ENCODE data around the gene KNDC1. TPM values are rescaled to one million over a fixed set of nuclear protein-coding genes. Genes with fewer than 3 reads are reported as not detected.

Gene KNDC1
- total RNA-seq, 1 experiment from 2014 or later: 15.7 TPM

- H3K36me3 Mint-ChIP-seq (ENCODE audit: insufficient read depth in 1 of 3, low read depth in 3 of 3): no peaks in the 10 kb centered on the region
- no peak overlapping the region for H2AFZ ChIP-seq (ENCODE audit: low read length)
- H3K4ac ChIP-seq (ENCODE audit: low read depth, low read length): no peak overlapping the region
Observed at GRCh38 chr10:133133471-133134231, 26.4 kb upstream of the KNDC1 start.

More at GRCh38 chr10:133133471-133134231, 26.4 kb upstream of the KNDC1 start:
- no peaks in the 10 kb centered on the region for H4K20me1 ChIP-seq (ENCODE audit: control insufficient read depth, insufficient read depth, insufficient read length)
- H4K8ac ChIP-seq (replicated peaks; ENCODE audit: insufficient read length, low read depth, low read length): no peak overlapping the region
- H3K79me2 ChIP-seq (ENCODE audit: insufficient read depth, low read length): no peaks in the 10 kb centered on the region
- Mint-ChIP-seq H3K9me3 (peaks cover 0 to 4% of the 10 kb centered on the region in 2 experiments; a peak in 1 of 5 replicates), H3K27ac (peak overlapping the region in 1 of 3 experiments; percentile 31; a peak in 1 of 7 replicates), H3K4me3 (no peak overlapping the region), H3K4me1 (no peaks in the 10 kb centered on the region), H3K27me3 (ENCODE audit: low read depth) (peaks cover 2% of the 10 kb centered on the region)
- no CpG with 5 or more reads among the region's 20 CpGs for WGBS (ENCODE audit: extremely low coverage, insufficient read length, low lambda C conversion rate)
- DNase-seq: no peak
- H3K27me3 ChIP-seq (ENCODE audit: insufficient read depth, low read length): no peaks in the 10 kb centered on the region
- H2BK120ac ChIP-seq (ENCODE audit: low read depth, low read length, poor library complexity, severe bottlenecking): no peak overlapping the region
- H3K23ac ChIP-seq (ENCODE audit: insufficient read length, low read depth, low read length): no peak overlapping the region
- H3K4me1 ChIP-seq (ENCODE audit: insufficient read depth, low read length): no peaks in the 10 kb centered on the region
- H3K79me1 ChIP-seq (ENCODE audit: insufficient read depth, low read depth, low read length, poor library complexity, severe bottlenecking): no peaks in the 10 kb centered on the region
- H3K14ac ChIP-seq (ENCODE audit: insufficient read depth, low read length): no peak overlapping the region; the same call in 1 of the 2 replicates
- H3T11ph ChIP-seq (ENCODE audit: low read length): no peak overlapping the region
- H4K5ac ChIP-seq (ENCODE audit: insufficient read length, low read depth, low read length): no peak overlapping the region
- no peak overlapping the region for H4K91ac ChIP-seq (ENCODE audit: insufficient read length, low read depth, low read length)
- H3K23me2 ChIP-seq (ENCODE audit: insufficient read length, low read depth, low read length, poor library complexity, severe bottlenecking): no peaks in the 10 kb centered on the region
- no peak overlapping the region for H2AK5ac ChIP-seq (ENCODE audit: insufficient read length, low read length)
- H3K9ac ChIP-seq (ENCODE audit: extremely low read depth, insufficient read length, low read length): no peak overlapping the region
- no peak overlapping the region for H2BK12ac ChIP-seq (ENCODE audit: insufficient read length, low read depth, low read length)
- H3K18ac ChIP-seq (ENCODE audit: insufficient read length, low read depth, low read length): no peak overlapping the region
- no peak overlapping the region for H3K27ac ChIP-seq (ENCODE audit: insufficient read length, low read depth, low read length)
- TF ChIP-seq, protein P1, sequence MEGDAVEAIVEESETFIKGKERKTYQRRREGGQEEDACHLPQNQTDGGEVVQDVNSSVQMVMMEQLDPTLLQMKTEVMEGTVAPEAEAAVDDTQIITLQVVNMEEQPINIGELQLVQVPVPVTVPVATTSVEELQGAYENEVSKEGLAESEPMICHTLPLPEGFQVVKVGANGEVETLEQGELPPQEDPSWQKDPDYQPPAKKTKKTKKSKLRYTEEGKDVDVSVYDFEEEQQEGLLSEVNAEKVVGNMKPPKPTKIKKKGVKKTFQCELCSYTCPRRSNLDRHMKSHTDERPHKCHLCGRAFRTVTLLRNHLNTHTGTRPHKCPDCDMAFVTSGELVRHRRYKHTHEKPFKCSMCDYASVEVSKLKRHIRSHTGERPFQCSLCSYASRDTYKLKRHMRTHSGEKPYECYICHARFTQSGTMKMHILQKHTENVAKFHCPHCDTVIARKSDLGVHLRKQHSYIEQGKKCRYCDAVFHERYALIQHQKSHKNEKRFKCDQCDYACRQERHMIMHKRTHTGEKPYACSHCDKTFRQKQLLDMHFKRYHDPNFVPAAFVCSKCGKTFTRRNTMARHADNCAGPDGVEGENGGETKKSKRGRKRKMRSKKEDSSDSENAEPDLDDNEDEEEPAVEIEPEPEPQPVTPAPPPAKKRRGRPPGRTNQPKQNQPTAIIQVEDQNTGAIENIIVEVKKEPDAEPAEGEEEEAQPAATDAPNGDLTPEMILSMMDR (conservative IDR thresholded peaks at IDR 0.05): no peak
- H2BK20ac ChIP-seq (ENCODE audit: low read depth, low read length, poor library complexity, severe bottlenecking): no peak overlapping the region
- no peaks in the 10 kb centered on the region for H3K9me3 ChIP-seq (ENCODE audit: control insufficient read depth, low read depth, low read length)
- no peak overlapping the region for H3K56ac ChIP-seq (ENCODE audit: insufficient read length, low read depth, low read length)
- H2BK15ac ChIP-seq (ENCODE audit: low read depth, low read length): no peak overlapping the region
- H3K4me2 ChIP-seq (ENCODE audit: insufficient read depth, insufficient read length, low read length): no peak overlapping the region
- H2BK5ac ChIP-seq (ENCODE audit: insufficient read length, low read length): no peak overlapping the region

Measured in H9 (cell line).